Panc1 (cell line): ENCODE measurements around the gene ADAMTS10. TPM values are rescaled to one million over a fixed set of nuclear protein-coding genes. Genes with fewer than 3 reads are reported as not detected.

Experiments used
- ATAC-seq: fragments of 200-7000 bp; cut with Tn5 transposase; 2 replicates; pipeline ENCODE4 v1.9.1; 2020; ENCODE audit warnings: mild to moderate bottlenecking, moderate library complexity
- BruUV-seq: library from RNA; stranded (reverse); fragments of 400-500 nt; replicated peaks from 2 replicates; lab custom pipeline; 2021; lab: Mats Ljungman, UMichigan
- CTCF ChIA-PET: fragments of 300-600 bp; sonication (Branson Sonifier 250); formaldehyde crosslinking; loops from one replicate; lab custom pipeline; 2022; ENCODE audit warnings: antibody characterized with exemption; lab: Charles Lee
- POLR2A ChIA-PET: fragments of 300-600 bp; sonication (Branson Sonifier 250); formaldehyde crosslinking; loops from one replicate; lab custom pipeline; 2022; ENCODE audit warnings: antibody characterized with exemption; lab: Charles Lee
- DNase-seq: peaks from one replicate; pipeline ENCODE4 v3.0.0-alpha.2; 2010; ENCODE audit warnings: low read depth, low spot score
- H3K27ac ChIP-seq: 2 replicates; pipeline ENCODE4 v1.5.1; 2011; ENCODE audit warnings: mild to moderate bottlenecking, low read length, inconsistent platforms
- H3K27me3 ChIP-seq: fragments of 200-500 bp; sonication (Bioruptor generic); 2 replicates; pipeline ENCODE4 v1.6.0; 2014; ENCODE audit warnings: low read length, inconsistent platforms; ENCODE audit not compliant: control insufficient read depth, insufficient read depth
- H3K36me3 ChIP-seq: fragments of 200-500 bp; sonication (Bioruptor generic); 2 replicates; pipeline ENCODE4 v1.5.1; 2014; ENCODE audit warnings: inconsistent platforms, mild to moderate bottlenecking, low read length, moderate library complexity; ENCODE audit not compliant: control insufficient read depth, insufficient read depth
- H3K4me1 ChIP-seq: 2 replicates; pipeline ENCODE4 v1.5.1; 2011; ENCODE audit warnings: inconsistent platforms, mild to moderate bottlenecking, low read length, moderate library complexity; ENCODE audit not compliant: control insufficient read depth, insufficient read depth
- H3K4me3 ChIP-seq, 2 experiments: 2 replicates each; pipeline ENCODE4 v1.5.1; 2011 to 2012; ENCODE audit warnings: low read depth in 2 of 2, low read length in 2 of 2, mild to moderate bottlenecking in 2 of 2, inconsistent platforms in 1 of 2, moderate library complexity in 1 of 2
- H3K9me3 ChIP-seq: fragments of 200-500 bp; sonication (Bioruptor generic); 2 replicates; pipeline ENCODE4 v1.5.1; 2014; ENCODE audit warnings: low read depth, mild to moderate bottlenecking, inconsistent platforms, low read length, moderate library complexity; ENCODE audit not compliant: control insufficient read depth, insufficient read depth
- CTCF ChIP-seq: fragments of 450-650 bp; IDR thresholded peaks from 2 replicates; pipeline ENCODE4 v1.5.1; 2017; ENCODE audit warnings: mild to moderate bottlenecking
- POLR2AphosphoS5 ChIP-seq: IDR thresholded peaks from 2 replicates; pipeline ENCODE4 v1.6.1; 2012; ENCODE audit warnings: mild to moderate bottlenecking, low read depth, low read length, moderate library complexity
- REST ChIP-seq, 2 experiments: IDR thresholded peaks; 2 replicates each; pipeline ENCODE4 v1.6.1; 2011 to 2012; ENCODE audit warnings: low read depth in 2 of 2, control low read depth in 1 of 2, low read length in 1 of 2, mild to moderate bottlenecking in 1 of 2, moderate library complexity in 1 of 2; ENCODE audit not compliant: insufficient read depth in 1 of 2
- SIN3A ChIP-seq: IDR thresholded peaks from 2 replicates; pipeline ENCODE4 v1.6.1; 2012; ENCODE audit warnings: low read depth, mild to moderate bottlenecking, low read length, moderate library complexity, borderline replicate concordance; ENCODE audit not compliant: insufficient read depth
- TCF7L2 ChIP-seq: IDR thresholded peaks from 2 replicates; pipeline ENCODE4 v1.6.1; 2011; ENCODE audit warnings: mild to moderate bottlenecking, low read depth, low read length, inconsistent platforms
- in situ Hi-C: cut with HindIII; loops from 2 replicates; pipeline ENCODE4 v1.10.0; 2016; ENCODE audit warnings: low sequenced_read_pairs, low pct_unique_long_range_greater_than_20kb
- intact Hi-C: fragments of 100-400 bp; cut with micrococcal nuclease; formaldehyde crosslinking; loops from one replicate; pipeline ENCODE4 v1.10.0; 2022; ENCODE audit not compliant: unreplicated experiment
- total RNA-seq: library from RNA; stranded (reverse); gene quantifications from one replicate; pipeline ENCODE4 v1.2.1, GENCODE V29; 2021; ENCODE audit not compliant: unreplicated experiment

Gene ADAMTS10
- total RNA-seq, 1 experiment from 2014 or later = 10.0 TPM

DNA sequence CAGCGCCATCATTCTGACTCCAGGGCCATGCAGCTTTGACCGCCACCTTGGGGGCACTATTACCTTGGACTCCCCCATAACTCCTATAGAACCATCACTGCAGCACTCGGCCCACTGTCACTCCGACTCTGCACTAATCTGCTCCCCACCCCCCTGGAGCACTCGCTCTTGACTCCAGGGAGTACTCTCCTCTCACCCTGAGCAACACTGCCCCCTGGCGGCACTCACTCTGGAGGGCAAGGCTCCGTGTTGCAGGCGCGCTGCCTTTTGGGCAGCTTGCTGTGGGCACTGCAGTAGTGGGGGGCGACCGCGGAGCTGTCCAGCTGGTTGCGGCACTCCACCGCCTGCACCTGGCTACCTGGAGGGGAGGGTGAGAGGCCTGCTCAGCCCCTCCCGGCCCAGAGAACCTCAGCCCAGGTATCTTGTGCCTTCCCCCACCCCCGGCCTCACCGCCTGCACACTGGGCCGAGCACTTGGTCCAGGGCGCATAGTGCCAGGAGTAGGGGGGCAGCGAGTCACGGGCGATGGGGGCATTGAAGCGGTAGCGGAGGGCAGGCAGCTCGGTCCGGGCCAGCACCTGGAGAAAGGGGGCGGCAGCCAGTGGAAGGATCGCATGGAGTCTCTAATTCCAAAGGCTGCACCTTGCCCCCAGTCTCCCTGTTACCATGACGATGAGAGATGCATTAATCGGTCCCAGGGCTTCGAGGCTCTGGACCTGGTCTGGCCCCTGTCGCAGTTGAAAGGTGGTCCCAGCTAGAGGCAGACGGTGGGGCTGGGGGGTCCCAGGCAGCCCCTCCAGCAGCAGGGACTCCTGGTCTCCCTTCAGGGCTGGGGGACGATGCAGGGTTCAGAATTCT is 24.4 kb downstream of the ADAMTS10 start:
- Histone ChIP-seq H3K4me3 (no peak overlapping the region), H3K36me3 (no peaks in the 10 kb centered on the region), H3K4me1 (no peaks in the 10 kb centered on the region), H3K9me3 (no peaks in the 10 kb centered on the region), H3K27ac (no peak overlapping the region), H3K27me3 (no peaks in the 10 kb centered on the region)
- ChIA-PET POLR2A (interaction anchor here (0.7 kb wide), 1 partner anchor 13 kb away, joined by 3 read pairs; no protein-coding TSS in a partner anchor), CTCF (interaction anchor here (0.6 to 0.7 kb wide), 3 partner anchors 36 to 1296 kb away, joined by 3 to 4 read pairs (median 3); no protein-coding TSS in a partner anchor)
- in situ Hi-C loops = no loop called here
- ATAC-seq (peak; percentile 83), DNase-seq (no peak)
- intact Hi-C loops = no loop called here
- BruUV-seq = no TSS peak
- TF ChIP-seq POLR2AphosphoS5 (no peak), CTCF (peak; percentile 89)

DNA sequence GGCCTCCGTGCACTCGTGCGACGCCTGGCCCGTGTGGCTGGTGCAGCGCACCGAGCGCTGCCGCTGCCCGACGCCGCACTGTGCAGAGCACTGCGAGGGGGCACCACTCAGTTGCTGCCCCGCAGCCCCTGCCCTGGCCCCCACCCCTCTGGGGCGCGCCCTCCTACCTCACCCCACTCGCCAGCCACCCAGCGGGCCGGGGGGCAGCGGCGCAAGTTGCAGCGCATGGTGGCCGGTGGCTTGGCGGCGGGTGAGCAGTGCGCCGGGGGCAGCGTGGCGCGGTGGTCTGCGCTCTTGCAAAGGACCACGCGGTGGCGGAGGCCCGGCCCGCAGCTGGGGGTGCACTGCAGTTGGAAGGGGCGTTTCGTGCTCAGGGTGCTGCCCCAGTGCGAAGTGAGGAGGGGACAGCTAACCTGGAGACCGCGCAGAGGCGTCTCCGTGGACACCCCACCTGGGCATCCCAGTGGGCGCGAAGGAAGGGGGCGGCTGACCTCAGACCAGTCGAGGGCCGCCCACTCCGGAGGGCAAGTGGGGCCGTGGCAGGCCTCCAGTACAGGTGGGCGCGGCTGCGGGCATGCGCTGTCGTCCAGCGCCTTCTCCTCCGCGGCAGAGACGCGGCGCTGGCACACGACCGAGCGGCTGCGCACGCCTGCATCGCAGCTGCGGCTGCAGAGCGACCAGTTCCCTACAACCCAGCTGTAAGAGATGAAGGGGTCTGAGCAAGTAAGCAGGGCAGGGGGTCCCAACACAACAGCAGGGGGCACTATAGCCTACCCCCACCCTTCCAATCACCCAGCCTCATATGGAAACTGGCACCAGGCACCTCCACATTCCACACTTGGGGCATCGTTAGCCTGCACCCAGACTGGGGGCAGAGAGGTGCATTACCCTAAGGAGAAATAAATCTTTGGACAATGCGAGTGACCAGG is 25.3 kb downstream of the ADAMTS10 start:
- in situ Hi-C loops = no loop called here
- BruUV-seq = no TSS peak
- intact Hi-C loops = no loop called here
- H3K4me3 ChIP-seq = no peak overlapping the region
- CTCF ChIA-PET = no interaction called here
- ATAC-seq (peak; percentile 23), DNase-seq (no peak)
- POLR2A ChIA-PET = no interaction called here
- no peaks in the 10 kb centered on the region for H3K4me1 ChIP-seq
- no peaks in the 10 kb centered on the region for H3K27me3 ChIP-seq
- no peak overlapping the region for H3K27ac ChIP-seq
- TF ChIP-seq TCF7L2 (no peak), REST (IDR thresholded peaks at IDR 0.05; ENCODE audit: insufficient read depth in 1 of 2, low read depth in 2 of 2, low read length in 1 of 2) (no peak), SIN3A (no peak), CTCF (no peak), POLR2AphosphoS5 (no peak)
- no peaks in the 10 kb centered on the region for H3K36me3 ChIP-seq
- no peaks in the 10 kb centered on the region for H3K9me3 ChIP-seq
